ENCODE measurements around the gene SMIM5.
"Not testable (repeated sequence)": the region's sequence is repeated elsewhere in the genome, so short reads cannot be mapped to it uniquely, and the experiment has no call there.

The SMIM5 gene

GRCh38 chr17:75632863-75633485, at the start of gene SMIM5:
SMIM5 (plus strand) TSS chr17:75633434; CDS start chr17:75640202, 6,768 bp downstream.
- DNase-seq = peak; percentile 80

GRCh38 chr17:75584849-75585175, 48.4 kb upstream of the SMIM5 start:
- no peak for DNase-seq

- peak; percentile 62 for DNase-seq
Measured at GRCh38 chr17:75587675-75588595, 45.3 kb upstream of the SMIM5 start, which contains the start of gene MYO15B. MYO15B (plus strand) TSS chr17:75587800; CDS start chr17:75588058, 258 bp downstream.

- DNase-seq = no peak
Measured at GRCh38 chr17:75588596-75589011, 44.6 kb upstream of the SMIM5 start.

- peak; percentile 96 for DNase-seq
Measured at GRCh38 chr17:75589012-75589918, 44.0 kb upstream of the SMIM5 start.

- no peak for DNase-seq
Measured at GRCh38 chr17:75589919-75590303, 43.3 kb upstream of the SMIM5 start.

- DNase-seq = no peak
Measured at GRCh38 chr17:75590314-75590761, 42.9 kb upstream of the SMIM5 start.

- DNase-seq = no peak
Measured at GRCh38 chr17:75590849-75591721, 42.1 kb upstream of the SMIM5 start.

- DNase-seq = no peak
Measured at GRCh38 chr17:75591722-75592302, 41.4 kb upstream of the SMIM5 start.

GRCh38 chr17:75592348-75593020, 40.8 kb upstream of the SMIM5 start:
- DNase-seq = no peak

- DNase-seq = not testable (repeated sequence)
Measured at GRCh38 chr17:75593430-75593829, 39.8 kb upstream of the SMIM5 start.

GRCh38 chr17:75594499-75595283, 38.5 kb upstream of the SMIM5 start:
- no peak for DNase-seq

GRCh38 chr17:75595284-75595919, 37.8 kb upstream of the SMIM5 start:
- no peak for DNase-seq

- no peak for DNase-seq
Measured at GRCh38 chr17:75595920-75596313, 37.3 kb upstream of the SMIM5 start.

- DNase-seq = no peak
Measured at GRCh38 chr17:75596320-75597087, 36.7 kb upstream of the SMIM5 start.

GRCh38 chr17:75601057-75601987, 31.9 kb upstream of the SMIM5 start:
- peak; percentile 57 for DNase-seq

GRCh38 chr17:75602644-75603043, 30.6 kb upstream of the SMIM5 start:
- DNase-seq = no peak

GRCh38 chr17:75603123-75603522, 30.1 kb upstream of the SMIM5 start:
- DNase-seq = no peak
